GM08714 (cell line): ENCODE measurements around the gene ROM1.
"Not testable (repeated sequence)": the region's sequence is repeated elsewhere in the genome, so short reads cannot be mapped to it uniquely, and the experiment has no call there.

Source experiments
- H3K4me3 ChIP-seq: fragments of 200-500 bp; sonication (Bioruptor generic); 2 replicates; pipeline ENCODE4 v1.5.1; 2014; ENCODE audit warnings: mild to moderate bottlenecking, low read length, inconsistent platforms
- ZNF274 ChIP-seq: IDR thresholded peaks from 2 replicates; pipeline ENCODE4 v1.6.1; 2012; ENCODE audit warnings: mild to moderate bottlenecking, low read depth, low read length

ROM1 gene

DNA sequence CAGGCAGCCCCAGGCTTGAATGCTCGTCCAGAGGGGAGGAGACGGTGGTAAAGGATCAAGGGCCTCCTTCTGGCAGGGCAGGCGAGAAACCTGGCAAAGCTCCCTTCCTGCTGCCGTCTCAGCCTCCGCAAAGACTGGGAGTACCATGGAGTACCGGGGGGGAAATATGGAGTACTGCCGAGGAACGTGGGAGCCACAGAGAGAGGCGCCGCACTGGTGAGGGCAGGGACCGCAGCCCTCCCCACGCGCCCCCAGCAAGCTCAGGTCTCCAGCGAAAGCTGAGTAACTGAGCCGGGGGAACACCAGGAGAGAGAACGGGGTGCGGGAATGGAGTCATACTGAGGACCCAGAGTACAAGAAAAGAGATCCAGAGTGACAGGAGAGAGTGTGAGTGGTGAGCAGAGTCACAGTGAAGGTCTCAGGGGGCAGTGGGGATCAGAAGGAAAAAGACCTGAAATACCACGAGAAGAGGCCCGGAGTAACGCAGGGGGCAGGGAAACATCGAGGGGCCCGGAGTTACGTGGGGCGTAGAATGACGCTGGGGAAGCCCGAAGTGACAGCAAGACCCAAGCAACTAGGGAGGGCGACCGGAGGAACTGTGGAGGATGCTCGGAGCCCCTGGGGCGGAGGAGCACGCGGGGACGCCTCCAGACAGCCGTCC, 1.2 kb upstream of the ROM1 start:
- TF ChIP-seq ZNF274: no peak
- peak overlapping the region; percentile 78 for H3K4me3 ChIP-seq

GRCh38 chr11:62613291-62613778, 278 bp downstream of the ROM1 start:
- no peak overlapping the region for H3K4me3 ChIP-seq
- no peak for TF ChIP-seq ZNF274

DNA sequence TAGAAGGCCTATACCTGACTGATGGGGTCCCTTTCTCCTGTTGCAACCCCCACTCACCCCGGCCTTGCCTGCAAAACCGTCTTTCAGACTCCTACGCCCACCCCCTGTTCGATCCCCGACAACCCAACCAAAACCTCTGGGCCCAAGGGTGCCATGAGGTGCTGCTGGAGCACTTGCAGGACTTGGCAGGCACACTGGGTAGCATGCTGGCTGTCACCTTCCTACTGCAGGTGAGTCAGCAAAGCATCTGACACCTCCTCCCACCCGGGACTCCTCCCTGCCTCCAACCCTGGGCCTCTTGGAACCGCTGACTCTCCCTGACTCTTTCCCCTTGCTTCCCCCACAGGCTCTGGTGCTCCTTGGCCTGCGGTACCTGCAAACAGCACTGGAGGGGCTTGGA, 1.2 kb downstream of the ROM1 start:
- TF ChIP-seq ZNF274: no peak
- no peak overlapping the region for H3K4me3 ChIP-seq

GRCh38 chr11:62615521-62615920, 2.5 kb downstream of the ROM1 start:
- no peak overlapping the region for H3K4me3 ChIP-seq
- TF ChIP-seq ZNF274: no peak

- H3K4me3 ChIP-seq: not testable (repeated sequence)
Measured at GRCh38 chr11:62616957-62617356, 3.9 kb downstream of the ROM1 start.

GRCh38 chr11:62621027-62621566, 8.0 kb downstream of the ROM1 start:
- peak overlapping the region; percentile 72 for H3K4me3 ChIP-seq
- no peak for TF ChIP-seq ZNF274

- no peak for TF ChIP-seq ZNF274
- H3K4me3 ChIP-seq: peak within 1 kb of the TSS; percentile 72
Measured at GRCh38 chr11:62621567-62622470, 8.8 kb downstream of the ROM1 start, which contains the start of gene B3GAT3. TSS of gene B3GAT3 (minus strand) at chr11:62621986. CDS start at chr11:62621947, 39 bp downstream.

GRCh38 chr11:62622476-62623089, 9.5 kb downstream of the ROM1 start:
- no peak for TF ChIP-seq ZNF274
- H3K4me3 ChIP-seq: no peak overlapping the region

DNA sequence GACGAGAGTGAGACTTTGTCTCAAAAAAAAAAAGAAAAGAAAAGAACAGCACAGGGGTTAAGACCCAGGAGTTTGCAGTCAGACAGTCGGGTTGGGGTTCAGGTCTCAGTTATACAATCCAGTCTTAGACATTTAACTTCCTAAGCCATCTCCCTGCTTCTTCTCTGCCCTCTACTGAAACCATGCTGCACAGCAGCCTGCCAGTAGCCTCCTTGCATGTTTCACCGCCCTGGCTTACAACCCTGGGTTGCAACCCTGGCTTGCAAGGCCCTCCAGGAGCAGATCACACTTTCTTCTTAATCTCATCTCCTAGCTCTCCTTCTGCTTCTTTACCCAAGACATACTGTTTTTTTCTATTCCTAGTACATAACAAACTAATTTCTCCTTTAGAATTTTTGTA, 14.7 kb downstream of the ROM1 start:
- TF ChIP-seq ZNF274: no peak
- H3K4me3 ChIP-seq: no peak overlapping the region

DNA sequence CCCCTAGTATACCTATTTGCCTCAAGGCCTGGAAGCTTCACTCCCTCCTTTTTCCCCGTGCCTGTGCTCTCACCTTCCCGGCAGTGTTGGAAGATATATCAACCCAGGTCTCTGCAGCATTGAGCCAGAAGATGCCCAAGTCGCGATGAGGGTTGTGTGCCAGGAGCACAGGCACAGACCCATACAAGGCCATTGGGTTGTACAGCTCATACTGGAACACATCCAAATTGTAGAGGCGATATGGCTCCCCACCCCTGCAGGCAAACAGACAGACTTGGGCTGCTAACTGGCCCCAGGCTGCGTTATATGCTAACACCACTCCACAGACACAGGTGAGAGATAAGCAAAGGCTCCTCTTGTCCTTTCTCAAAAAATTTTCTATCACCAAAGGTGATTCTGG, 19.4 kb downstream of the ROM1 start:
- no peak for TF ChIP-seq ZNF274

GRCh38 chr11:62644220-62644619, 31.2 kb downstream of the ROM1 start:
- no peak overlapping the region for H3K4me3 ChIP-seq
- TF ChIP-seq ZNF274: no peak

More for the DNA sequence above, 19.4 kb downstream of the ROM1 start:
- H3K4me3 ChIP-seq: no peak overlapping the region

DNA sequence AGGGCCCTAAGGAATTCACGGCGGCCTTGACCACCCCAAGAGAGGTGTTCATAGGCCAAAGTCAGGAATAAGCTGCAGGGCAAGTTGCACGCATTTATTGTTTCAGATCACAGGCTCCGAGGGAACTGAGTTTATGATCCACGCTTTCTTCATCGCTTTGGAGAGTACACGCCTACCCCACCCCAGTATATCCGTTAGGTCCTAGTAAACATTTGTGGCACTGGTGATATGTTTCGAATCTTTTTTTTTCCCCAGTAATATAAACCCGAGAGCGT, 32.6 kb downstream of the ROM1 start:
- TF ChIP-seq ZNF274: no peak

DNA sequence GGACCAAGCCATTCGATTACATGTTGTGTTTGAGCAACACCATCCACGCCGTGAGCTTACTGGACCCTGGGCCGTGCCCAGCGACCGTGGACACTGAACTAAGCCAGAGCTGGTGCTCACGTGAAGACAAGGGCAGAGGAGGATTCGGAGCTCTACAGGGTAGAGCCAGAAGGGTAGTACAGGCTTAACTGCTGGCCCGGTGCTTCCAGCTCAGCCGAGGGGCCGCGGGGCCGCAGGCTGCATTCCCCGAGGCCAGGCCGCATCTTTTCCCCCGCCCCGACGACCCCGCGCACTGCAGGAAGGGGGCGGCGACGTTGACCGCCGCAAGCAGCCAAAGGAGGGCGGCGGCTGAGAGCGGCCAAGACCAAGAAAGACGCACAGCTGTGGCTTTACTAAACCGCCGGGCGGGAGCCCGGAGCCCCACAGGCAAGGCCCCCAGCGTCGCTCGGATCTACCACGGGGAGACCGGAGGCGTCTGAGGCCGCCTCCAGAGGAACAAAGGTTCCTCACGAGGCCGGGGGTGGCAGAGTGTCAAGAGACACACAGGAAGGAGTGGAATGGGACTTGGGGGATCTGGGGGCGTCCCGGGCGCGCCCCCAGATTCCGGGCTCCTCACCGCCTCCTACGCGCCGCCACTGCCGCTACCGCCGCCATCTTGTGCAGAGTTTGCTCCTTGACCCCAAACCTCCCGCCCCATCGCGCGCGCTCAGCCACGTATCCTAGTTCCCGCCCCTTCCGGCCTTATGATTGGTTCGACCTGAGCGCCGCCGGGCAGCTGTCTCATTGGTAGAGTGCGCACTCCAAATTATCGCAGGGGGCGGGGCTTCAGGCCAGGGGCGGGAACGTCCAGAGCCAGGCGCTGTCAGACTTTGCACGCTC, 33.1 kb downstream of the ROM1 start, which contains the start of gene GANAB:
Gene GANAB, minus strand, starts transcription at position 668 of the 879 bp plus-strand sequence. Its CDS starts 14 bp downstream, at position 654.
- TF ChIP-seq ZNF274: no peak

More for the DNA sequence above, 32.6 kb downstream of the ROM1 start:
- H3K4me3 ChIP-seq: peak overlapping the region; percentile 96

More for the DNA sequence above, 33.1 kb downstream of the ROM1 start, which contains the start of gene GANAB:
- H3K4me3 ChIP-seq: peak within 1 kb of the TSS; percentile 96
